ENCODE measurements around the gene ARL15.
"Not testable (repeated sequence)": the region's sequence is repeated elsewhere in the genome, so short reads cannot be mapped to it uniquely, and the experiment has no call there.

Gene ARL15

DNA sequence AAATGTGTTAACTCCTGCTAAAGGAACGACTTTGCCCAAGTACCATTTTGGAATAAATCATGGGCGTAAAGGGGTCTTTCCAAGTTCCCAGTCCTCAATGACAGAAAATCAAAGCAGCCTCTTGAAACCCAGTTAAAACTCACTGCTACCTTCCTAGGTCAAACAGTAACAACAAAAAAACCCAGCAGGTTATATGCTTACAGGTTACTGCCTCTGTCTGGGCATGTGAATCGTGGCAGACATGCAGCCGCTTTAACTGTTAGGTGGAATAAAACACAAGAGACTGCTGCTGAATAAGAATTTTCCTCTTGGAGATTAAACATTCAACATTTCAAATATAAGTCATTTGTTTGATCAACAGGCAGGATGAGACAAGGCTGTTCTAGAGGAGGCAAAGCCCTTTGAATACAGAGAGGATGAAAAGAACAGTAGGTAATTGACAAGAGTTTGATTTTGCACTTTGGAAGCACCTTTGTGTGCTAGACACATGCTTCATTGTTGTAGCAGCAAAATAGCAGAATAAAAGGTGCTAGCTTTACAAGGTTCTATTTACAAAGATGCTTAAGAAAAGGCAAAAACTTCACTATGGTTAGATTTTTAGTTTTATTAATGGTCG, 430.6 kb downstream of the ARL15 start:
- DNase-seq, result no peak

DNA sequence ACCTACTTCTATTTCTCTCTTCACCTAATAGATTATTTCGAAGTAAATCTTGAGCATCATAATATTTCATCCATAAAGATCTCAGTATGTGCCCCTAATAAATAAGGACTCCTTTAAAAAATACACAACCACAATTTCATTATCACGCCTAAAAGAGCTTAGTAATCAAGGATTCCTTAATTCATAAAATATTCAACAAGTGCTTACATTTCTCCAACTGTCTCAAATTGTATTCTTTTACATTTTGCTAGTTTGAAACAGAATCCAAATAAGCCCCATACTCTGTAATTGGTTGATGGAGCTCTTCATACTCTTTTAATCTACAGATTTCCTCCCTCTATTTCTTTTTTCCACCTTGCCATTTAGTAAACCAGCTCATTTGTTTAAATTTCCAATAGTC, 432.4 kb downstream of the ARL15 start:
- DNase-seq, result no peak

DNA sequence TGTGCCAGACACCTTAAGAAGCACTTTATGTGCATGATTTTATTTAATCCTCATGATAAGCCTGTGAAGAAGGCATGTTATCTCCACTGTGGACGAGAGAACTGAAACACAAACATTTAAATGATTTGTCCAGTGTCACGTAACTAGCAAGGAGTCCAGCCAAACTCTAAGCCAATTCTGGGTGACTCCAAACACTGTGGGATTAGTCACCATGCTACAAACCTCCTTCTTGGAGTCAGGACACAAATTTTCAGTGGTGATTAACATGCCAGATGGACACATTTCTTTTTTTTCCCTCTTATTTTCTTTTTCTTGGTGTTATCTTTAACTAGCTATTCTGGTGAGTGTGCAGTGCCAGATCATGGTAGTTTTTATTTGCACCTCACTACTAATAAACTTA, 433.1 kb downstream of the ARL15 start:
- no peak for DNase-seq

DNA sequence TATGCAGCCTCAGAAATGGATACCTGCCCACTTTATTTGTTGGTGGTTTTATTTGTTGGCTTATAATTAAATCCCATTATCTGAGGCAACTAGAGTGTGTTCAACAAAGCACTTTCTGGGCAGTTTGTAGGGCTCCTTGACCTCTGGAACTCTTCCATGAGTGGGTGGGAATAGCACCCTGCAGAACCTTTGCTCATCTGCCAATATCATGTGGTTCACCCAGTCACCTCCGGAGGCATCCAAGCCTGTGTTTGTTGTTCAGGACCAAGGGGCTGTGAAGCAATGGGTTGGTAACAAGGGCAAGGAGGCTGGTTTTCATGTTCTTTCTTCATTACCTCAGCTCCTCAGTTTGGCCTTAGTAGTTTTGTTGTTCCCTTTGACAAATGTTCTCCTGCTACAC, 436.0 kb downstream of the ARL15 start:
- DNase-seq, result no peak

DNA sequence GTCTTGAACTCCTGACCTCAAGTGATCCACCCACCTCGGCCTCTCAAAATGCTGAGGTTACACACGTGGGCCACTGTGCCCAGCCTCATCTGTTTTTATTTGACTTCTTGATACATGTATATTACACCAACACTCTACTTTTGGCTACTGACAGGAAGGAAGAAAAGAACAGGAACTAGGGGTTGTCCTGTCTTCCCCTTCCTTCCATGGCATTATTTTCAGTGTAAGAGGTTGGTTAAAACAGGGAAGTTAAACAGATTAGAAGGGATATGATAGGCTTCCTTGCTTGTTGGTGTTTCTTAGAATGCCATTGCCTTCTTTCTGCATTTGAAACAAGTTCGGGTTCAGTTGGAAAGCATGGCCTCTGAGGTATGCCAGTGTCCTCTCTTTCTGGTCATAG, 437.1 kb downstream of the ARL15 start:
- DNase-seq, result no peak

DNA sequence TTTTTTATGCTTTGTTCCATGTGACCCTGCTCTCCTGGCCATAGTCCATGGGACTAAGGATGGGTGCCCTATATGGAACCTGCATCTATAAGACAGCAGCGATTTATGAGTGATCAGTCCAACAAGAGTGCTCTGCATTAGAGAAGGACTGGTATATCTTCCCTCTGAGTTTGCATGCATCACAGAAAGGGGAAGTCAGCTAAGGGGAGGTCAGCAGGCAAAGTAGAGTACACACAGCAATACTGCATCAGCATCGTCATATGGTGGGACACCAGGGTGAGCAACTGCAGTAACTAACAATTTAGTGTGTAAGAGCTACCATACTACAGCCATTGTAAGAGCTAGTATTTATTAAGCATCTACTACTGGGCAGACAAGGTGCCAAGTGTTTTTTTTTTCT, 438.6 kb downstream of the ARL15 start:
- DNase-seq, result no peak

DNA sequence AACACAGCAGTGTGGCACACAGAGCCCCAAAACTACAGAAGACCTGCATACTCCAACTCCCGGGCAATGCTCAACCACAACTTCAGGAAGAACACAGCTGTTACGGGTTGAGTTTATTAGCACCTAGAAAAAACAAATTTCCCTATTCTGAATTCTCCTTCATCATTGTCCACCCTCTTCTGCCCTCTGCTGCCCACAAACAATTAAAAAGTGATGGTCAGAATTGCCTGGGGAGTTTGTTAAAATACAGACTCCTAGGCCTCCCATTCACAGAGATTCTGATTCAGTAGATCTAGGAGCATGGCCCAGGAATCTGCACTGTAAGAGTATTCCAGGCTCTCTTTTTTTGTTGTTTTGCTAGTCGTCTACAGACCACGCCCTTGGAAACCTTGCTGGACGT, 439.3 kb downstream of the ARL15 start:
- no peak for DNase-seq

DNA sequence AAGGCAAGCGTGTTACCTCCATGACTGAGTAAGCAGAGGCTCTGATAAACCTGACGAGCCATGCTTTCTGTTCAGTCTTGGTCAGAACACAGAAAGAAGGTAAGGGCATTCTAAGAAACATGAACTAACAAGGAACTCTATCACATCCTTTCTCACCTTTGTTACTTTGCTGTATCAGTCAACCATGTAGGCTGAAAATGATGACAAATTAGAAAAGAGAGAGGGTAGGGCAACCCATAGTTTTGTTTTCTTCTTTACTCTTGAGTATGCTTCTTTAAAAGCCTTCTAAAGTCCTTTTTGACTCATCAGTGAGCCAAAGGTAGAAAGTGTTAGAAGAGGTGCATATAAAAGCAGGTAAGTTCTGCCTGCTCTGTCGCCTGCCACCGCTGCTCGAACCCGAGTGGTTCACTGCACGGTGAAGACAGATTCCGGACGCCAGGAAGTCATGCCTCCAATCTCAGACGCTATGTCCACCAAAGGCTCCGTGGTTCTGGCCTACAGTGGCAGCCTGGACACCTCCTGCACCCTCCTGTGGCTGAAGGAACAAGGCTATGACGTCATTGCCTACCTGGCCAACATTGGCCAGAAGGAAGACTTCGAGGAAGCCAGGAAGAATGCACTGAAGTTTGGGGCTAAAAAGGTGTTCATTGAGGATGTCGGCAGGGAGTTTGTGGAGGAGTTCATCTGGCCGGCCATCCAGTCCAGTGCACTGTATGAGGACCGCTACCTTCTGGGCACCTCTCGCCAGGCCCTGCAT, 451.5 kb downstream of the ARL15 start:
- DNase-seq, result no peak

DNA sequence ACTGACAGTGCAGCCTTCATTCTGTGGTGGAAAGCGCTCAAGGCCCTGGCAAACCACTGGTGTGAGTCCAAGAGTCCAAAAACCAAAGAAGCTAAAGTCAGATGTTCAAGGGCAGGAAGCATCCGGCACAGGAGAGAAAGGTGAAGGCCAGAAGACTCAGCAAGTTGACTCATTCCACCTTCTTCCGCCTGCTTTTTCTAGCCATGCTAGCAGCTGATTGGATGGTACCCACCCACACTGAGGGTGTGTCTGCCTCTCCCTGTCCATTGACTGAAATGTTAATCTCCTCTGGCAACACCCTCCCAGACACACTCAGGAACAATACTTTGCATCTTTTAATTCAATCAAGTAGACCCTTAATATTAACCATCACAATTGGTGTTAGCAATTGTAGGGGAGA, 453.9 kb downstream of the ARL15 start:
- DNase-seq, result no peak

DNA sequence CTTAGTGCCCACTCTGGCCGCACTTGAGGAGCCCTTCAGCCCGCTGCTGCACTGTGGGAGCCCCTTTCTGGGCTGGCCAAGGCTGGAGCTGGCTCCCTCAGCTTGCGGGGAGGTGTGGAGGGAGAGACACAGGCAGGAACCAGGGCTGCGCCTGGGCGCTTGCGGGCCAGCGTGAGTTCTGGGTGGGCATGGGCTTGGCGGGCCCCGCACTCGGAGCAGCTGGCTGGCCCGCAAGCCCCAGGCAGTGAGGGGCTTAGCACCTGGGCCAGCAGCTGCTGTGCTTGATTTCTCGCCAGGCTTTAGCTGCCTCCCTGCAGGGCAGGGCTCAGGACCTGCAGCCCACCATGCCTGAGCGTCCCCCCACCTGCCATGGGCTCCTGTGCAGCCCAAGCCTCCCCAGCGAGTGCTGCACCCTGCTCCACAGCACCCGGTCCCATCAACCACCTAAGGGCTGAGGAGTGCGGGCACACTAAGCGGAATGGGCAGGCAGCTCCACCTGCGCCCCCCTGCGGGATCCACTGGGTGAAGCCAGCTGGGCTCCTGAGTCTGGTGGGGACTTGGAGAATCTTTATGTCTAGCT, 473.4 kb downstream of the ARL15 start:
- DNase-seq, result not testable (repeated sequence)

DNA sequence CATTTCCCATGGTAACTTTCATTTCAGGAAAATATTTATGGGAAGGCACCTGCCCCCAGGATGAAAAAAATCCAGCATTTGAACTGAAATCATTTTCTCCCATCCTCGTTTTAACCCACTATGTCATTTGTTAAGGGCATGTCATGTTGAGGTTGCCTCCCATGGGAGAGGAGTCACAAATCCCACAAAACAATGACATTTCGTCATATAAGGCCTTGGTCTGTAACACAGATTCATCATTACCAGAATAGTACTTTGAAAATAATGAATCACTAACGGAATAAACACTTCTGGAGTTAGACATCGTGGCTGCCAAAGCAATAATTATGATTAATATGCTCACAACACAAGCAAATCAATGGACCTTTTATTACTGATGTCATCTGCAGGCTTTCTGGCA, 475.9 kb downstream of the ARL15 start:
- DNase-seq, result no peak

Data from CD4-positive, alpha-beta T cell treated with Interleukin-1 beta for 1 hour (primary cell).